HG02759 (cell line): ENCODE data around the gene COX6A1.

Source experiments
- ATAC-seq: cut with Tn5 transposase; IDR thresholded peaks from one replicate; pipeline ENCODE4 v1.9.1; 2021; ENCODE audit warnings: mild to moderate bottlenecking, moderate library complexity; ENCODE audit not compliant: unreplicated experiment

COX6A1 gene

DNA sequence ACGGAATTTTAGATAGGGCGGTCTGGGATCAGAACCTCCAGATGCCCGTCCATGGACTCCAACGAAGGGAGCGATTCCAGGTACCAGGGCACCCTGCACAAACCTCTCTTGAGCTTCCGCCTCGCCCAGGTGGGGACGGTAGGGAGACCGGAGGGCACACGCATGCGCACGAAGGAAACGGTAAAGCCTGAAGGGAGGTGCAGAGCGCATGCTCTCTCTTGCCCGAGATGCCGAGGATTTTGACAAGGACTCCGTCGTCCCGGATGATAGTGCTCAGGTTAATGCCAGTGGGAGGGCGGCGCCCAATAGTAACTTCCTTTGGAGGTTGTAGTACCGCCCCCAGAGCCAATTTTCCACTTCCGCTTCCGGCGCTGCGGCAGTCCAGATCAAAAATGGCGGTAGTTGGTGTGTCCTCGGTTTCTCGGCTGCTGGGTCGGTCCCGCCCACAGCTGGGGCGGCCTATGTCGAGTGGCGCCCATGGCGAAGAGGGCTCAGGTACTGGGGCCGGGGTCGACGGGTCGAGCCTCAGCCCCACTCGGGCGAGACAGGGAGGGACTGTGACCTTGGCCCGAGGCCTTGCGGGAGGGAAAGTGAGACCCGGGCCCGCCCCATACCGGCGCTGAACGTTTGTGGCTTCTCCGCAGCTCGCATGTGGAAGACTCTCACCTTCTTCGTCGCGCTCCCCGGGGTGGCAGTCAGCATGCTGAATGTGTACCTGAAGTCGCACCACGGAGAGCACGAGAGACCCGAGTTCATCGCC lies at the start of gene COX6A1:
Gene COX6A1, plus strand, starts transcription at position 379 of the 760 bp plus-strand sequence. Its CDS starts 14 bp downstream, at position 393.
- ATAC-seq: peak; percentile 96

DNA sequence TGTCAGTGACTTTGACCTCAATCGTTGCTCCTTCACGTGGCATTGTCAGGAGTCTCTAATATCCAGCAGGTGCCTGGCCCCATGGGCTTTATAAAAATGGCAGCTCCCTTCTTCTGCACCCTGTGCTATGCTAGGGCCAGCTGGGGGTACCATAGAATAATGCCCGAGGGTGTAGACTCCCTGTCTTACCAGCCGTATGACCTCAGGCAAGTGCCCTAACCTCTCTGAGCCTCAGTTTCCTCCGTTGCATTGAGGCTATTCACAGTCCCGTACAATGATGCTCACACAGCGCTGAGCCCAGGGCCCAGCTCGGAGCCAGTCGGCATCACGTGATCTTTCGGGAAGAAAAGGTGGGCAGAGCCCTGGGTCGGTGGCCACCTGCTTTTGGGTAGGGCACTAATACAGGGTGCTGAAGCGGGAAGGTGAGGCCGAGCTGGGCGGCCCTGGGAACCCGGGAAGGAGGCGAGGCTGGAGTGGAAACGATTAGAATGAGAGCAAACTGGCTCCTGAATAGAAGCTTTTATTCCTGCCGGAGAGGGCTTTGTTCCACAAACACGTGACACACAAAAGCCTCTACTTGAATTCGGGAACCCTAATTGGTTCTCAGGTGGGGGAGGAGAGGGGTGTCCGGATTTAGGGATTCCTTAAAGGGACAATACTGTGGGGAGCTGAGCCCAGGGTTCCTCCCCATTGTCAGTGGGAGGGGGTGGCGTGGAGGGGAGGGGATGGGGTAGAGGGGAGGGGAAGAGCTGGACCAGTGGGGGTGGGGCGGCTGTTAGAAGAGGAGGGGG lies 49.0 kb upstream of the COX6A1 start:
- ATAC-seq: no peak

DNA sequence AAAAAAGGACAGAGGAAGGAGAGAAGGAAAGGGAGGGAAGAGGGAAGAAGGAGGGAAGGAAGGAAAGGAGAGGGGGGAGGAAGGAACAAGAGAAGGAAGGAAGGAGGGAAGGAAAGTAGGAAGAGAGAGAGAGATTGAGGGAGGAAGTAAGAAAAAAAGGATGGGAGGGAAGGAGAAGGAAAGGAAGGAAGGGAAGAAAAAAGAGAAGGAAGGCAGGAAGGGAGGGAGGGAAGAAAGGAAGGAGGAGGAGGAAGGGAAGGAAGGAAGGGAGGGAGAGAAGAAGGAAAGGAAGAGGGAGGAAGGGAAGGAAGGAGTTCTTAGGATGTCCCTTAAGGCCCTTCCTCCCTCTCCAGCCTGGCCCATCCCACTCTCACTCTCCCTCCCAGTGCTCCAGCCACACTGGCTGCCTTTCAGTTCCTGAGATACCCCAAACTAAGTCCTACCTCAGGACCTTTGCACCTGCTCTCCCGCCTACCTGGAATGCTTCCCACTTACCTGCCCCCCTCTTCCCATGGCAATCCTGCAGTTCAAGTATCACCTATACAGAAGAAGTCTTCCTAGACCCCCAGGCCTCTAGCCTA lies 47.3 kb upstream of the COX6A1 start:
- no peak for ATAC-seq

DNA sequence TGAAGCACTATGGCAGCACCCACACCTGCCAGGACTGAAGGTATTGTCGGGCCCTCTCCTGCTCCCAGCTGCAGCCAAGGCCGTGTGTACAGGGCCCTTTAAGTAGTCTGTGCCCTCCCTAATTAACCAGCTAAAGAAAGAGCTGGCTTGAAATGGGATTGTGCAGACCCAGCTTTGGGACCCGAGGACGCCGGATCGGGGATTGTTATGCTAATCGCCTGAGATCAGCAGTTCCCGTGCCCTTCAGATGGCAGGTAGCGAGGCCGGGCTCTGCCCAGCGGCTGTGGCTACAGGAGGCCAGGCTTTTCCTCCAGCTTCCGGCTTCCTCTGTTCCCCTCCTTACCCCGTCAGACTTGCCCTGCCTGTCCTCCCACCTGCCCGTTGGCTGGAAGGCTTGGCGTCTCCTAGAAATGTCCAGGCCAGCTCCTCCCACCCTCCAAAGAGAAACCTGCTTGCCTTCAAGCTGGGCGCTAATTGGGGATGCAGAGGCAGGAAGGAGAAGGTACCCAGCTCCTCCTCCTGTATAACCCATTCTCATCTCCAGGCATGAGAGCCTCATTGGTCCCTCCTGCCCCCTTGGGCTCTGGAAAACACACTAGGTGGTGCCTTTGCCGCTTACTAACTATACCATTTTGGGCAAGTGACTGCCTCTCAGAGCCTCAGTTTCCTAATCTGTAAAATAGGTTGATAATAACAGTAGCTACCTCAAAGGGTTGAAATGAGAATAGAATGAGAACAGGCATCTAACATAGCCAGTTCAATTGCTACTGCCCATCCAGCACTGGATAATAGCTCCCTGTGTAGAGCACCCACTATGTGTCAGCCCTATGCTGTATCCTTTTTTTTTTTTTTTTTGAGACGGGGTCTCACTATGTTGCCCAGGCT lies 43.2 kb upstream of the COX6A1 start:
- no peak for ATAC-seq

DNA sequence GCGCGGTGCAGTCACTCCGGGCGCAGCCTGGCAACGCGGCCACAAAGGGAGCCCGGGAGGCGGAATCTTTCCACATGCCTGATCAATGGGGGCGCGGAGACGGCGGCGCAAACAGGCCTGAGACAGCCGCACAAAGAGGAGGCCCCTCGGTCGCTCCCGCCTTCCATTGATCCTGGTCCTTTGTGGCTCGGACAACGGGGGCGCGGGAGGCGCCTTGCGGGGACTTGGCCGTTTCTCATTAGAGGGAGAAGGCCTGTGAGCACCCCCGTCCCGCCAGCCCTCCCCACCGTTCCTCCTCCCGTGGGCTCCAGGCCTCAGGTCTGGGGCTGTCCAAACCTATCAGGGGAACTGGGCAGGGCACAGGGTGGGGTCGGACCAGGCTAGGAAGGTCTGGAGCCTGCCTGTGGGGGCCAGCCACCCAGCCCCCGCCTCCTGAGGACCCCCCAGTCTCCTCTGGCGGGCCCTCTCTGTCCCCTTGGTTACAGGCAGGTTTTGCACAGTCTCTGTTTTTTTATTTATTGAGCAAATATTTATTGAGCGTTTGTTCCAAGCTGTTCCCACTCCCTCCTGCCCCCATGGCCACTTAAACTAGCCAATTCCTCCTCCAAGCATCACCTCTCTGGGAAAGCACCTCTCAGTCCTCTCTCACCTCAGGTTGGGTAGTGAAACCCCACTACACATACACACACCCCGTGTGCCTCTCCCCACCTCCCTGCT lies 39.9 kb upstream of the COX6A1 start:
- ATAC-seq: no peak

DNA sequence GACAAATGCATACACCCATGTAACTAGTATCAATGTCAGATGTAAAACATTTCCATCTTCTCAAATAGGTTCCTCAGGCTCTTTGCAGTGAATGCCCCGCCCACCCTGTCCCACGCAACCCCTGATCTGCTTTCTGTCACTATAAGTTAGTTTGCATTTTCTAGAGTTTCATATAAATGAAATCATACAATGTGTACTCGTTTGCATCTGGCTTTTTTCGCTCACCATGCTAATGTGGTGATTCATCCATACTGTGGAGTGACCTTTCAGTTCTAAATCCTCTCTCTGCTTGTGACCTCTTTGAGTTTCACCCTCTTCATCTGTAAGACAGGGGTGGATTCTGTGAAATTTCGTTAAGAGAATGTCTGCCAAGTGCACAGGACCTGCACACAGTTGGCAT lies 38.4 kb upstream of the COX6A1 start:
- ATAC-seq: no peak

DNA sequence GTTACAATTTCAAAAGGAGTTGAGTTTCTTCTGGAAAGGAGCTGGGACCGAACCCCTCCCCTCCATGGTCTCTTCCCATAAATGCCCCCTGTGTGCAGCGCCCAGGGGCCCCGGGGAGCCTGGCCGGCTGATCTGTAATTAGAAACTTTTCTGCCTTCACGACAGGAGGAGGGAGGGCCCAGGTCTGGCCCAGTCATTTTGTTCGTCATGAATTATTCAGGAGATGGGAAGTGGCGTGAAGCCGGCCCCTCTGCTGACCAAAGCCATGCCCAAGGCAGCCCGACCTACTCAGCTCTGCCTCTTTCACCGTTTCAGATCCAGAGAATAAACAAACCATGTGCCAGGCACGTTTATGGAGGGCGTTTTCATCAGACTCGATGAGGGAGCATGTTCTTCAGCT lies 35.7 kb upstream of the COX6A1 start:
- ATAC-seq: no peak

DNA sequence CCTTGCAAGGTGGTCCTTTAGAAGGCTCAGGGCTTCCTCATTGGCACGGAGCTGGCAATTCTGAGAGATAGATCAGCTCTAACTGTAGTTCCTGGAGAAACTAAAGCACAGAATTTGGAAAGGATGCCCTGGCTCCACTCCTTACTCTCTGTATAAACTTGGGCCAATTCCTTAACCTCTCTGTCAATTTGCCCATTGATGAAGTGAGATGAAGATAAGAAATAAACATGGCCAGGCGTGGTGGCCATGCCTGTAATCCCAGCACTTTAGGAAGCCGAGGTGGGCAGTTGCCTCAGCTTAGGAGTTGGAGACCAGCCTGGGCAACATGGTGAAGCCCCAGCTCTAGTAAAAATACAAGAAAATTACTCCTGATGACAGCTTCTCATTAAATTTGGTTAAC lies 34.0 kb upstream of the COX6A1 start:
- ATAC-seq: no peak

DNA sequence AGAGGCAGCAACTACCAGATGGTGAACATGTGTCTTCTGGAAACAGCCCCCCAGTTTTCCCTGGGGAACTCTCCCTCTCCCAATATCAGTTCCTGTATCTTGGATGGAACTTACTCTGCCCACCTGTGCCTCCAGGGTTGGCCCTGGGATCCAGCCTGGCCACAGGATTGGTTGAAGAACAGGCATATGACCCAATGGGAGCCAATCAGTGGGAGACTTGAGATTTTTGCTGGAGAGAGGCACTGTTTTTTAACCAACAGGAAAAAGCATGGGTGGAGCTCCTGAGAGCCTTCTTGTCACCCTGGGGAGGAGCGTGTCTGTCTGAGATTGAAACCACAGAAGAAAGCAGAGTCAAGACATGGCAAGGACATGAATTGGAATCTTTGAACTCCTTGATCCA lies 33.6 kb upstream of the COX6A1 start:
- no peak for ATAC-seq

DNA sequence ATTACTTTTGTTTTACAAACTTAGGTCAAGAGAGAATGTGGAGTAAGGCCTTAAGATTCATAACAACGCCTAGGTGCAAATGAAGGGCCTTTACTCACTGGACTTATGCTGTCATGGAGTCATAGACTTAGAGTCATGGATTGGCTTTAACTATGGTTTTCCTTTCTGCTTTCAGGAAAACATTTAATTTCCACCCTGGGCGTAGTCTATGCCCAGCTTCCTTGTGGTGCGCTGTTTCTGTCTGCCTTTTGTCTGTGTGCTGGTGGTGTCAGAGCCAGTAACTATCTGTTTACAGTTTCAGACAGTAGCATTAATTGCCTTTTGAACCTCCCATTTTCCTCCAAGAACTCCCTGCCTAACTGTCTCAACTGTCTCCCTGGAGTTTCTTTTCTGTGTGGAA lies 31.8 kb upstream of the COX6A1 start:
- no peak for ATAC-seq

DNA sequence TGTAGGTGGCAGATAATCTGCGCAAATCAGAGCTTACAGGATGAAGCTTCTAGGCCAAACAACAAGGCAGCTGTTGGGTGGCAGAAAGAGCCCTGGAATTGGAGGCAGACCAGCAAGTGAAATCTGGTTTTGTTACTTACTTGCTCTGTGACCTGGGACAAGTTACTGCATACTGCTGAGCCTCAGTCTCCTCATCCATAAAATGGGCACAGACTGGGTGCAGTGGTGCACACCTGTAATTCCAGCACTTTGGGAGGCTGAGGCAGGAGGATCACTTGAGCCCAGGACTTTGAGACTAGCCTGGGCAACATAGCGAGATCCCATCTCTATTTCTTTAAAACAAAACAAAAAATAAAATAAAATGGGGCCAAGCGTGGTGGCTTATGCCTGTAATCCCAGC lies 31.4 kb upstream of the COX6A1 start:
- ATAC-seq: no peak

DNA sequence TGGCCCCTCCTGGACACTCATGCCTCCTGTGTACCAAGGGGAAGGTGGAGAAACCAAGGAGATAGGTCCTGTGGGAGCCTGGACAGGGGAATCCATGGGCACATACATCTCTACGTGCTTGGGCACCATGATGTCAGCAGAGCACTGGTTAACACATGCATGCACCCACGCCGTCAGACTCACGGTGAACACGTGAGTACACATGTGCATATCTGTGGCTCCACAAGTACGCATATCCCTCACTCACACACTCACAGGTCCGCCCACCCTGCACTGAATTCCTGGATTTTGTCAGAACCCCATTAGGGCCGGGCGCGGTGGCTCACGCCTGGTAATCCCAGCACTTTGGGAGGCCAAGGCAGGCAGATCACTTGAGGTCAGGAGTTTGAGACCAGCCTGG lies 29.1 kb upstream of the COX6A1 start:
- ATAC-seq: no peak

DNA sequence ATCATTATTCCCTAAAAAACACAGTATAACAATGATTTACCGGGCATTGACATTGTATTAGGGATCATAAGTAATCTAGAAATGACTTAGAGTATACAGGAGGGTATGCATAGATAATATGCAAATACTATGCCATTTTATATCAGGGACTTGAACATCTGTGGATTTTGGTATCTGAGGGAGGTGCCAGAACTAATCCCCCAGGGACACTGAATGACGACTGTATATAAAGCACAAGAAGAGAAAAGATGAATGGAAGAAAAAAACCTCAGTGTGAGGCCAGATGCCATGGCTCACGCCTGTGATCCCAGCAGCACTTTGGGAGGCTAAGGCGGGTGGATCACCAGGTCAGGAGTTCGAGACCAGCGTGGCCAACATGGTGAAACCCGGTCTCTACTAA lies 25.5 kb upstream of the COX6A1 start:
- ATAC-seq: no peak

DNA sequence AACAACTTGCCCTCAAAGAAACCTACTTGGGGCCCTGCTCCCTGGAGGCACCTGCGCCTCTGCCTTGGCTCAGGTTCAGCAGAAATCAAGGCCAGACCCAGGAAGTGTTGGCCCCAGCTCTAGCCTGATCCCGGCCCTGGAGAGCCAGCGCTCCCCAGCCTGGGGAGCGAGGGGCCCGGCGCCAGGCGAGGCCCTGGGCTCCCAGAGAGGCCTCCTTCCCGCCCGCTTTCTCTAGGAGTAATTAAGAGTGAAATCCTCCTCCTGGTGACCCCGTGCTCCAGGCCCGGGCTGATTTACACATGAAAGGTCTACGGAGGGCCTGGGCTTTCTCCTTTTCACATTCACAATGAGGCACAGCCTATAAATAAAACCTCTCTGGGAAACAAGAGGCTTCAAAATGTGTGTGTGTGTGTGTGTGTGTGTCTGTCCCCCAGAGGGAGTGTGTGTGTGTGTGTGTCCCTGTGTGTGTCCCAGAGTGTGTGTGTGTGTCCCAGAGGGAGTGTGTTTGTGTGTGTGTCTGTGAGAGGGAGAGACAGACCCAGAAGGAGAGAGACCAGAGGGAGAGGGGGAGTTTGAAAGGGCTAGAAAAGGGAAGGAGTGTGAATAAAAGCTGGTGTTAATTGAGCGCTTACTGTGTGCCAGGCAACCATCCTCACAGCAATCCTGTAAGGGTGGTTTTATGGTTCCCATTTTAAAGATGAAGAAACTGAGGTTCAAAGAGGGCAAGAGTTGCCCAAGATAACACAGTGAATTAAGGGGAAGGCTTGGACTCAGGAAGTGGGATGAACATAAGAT lies 23.8 kb upstream of the COX6A1 start:
- no peak for ATAC-seq

DNA sequence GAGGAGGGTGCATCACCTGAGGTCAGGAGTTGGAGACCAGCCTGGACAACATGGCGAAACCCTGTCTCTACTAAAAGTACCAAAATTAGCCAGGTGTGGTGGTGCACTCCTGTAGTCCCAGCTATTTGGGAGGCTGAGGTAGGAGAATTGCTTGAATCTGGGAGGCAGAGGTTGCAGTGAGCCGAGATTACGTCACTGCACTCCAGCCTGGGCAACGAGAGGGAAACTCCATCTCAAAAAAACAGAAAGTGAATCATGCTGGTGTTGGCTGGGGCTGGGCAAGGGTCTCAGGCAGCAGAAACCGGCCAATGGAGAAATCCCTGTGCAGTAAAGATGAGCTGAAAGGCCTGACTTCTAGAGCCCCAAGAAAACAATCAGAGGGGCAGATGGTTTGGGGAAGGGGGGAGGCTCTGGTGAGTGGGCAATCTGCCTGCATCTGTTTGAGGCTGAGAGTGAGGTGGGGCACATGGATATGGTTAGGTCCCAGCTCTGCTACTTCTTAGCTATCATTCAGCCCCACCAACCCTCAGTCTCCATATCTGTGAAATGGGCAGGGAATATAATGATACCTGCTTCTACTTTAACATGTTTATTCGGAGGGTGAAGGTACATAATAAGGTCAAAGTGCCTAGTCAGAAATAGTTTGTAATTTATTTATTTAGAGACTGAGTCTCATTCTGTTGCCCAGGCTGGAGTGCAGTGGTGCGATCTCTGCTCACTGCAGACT lies 21.3 kb upstream of the COX6A1 start:
- no peak for ATAC-seq

DNA sequence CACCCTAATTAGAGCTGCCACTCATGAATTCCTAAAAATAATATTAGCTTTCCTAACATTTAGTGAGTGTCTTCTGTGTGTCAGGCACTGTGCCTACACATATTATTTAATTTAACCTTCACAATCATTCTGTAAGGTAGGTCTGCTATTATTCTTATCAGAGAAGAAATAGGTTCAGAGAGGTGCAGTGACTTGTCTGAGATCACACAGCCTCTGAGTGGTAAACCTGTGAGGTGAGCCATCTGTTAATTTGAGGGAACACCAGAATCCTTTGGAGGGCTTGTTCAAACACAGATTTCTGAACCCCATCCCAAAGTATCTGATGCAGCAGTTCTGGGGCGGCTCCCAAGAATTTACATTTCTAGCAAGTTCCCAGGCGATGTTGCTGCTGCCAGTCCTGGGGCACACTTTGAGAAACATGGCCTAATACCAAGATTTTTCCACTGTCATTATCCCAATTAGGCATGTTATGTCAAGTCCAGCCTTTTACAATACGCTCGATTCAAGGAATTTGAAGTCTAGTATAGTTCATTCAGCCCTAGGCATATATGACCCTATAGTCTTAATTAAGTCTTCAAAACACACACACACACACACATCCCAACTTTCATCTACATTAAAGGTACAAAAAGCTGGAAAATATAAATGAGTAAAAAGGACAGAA lies 19.9 kb upstream of the COX6A1 start:
- ATAC-seq: no peak

DNA sequence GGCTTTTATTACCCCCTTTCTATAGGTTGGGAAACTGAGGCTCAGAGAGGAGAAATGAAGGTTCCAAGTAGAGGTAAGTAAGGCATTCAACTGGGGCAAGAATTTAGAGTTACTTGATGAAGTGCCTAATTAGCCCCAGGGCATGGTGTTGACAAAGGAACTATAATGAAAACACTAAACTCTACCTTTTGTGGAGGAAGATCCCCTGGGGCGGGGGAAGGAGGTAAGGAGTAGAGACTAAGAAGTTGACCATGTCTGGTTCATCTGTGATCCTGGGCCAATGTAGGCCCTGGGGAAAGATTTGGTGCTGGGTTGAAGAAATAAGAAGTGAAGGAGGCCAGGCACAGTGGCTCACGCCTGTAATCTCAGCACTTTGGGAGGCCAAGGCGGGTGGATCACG lies 16.2 kb upstream of the COX6A1 start:
- ATAC-seq: no peak

DNA sequence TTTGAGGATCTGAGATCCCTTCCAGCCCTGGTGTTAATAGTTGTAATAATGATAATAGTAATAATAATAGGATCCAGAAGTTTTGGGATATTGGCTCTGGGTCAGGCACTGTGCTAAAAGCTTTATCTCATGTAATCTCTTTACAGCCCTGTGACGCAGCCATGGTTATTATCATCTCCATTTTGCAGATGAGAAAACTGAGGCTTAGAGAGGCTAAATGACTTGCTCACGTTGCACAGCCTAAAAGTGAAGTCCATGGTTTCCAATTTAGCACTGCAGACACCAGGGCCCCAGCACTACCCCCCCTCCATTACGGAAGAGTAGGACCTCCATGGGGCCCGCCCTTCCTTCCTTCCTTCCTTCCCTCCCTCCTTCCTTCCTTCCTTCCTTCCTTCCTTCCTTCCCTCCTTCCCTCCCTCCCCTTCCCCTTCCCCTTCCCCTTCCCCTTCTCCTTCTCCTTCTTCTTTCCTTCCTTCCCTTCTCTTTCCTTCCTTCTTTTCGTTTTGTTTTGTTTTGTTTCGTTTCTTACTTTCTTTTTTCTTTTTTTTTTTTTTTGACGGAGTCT lies 14.9 kb upstream of the COX6A1 start:
- ATAC-seq: no peak
